GM19455 (cell line): ENCODE data around the gene MPRIP.

Experiments used
- ATAC-seq: cut with Tn5 transposase; IDR thresholded peaks from one replicate; pipeline ENCODE4 v1.9.1; 2021; ENCODE audit not compliant: unreplicated experiment

The MPRIP gene

GRCh38 chr17:17203173-17203730, 161.0 kb downstream of the MPRIP start:
- no peak for ATAC-seq

- ATAC-seq, result no peak
Measured at GRCh38 chr17:17204041-17204591, 161.9 kb downstream of the MPRIP start.

GRCh38 chr17:17204635-17205231, 162.5 kb downstream of the MPRIP start:
- ATAC-seq, result no peak

- peak; percentile 50 for ATAC-seq
Measured at GRCh38 chr17:17205368-17206123, 163.3 kb downstream of the MPRIP start.

GRCh38 chr17:17206124-17206912, 164.1 kb downstream of the MPRIP start, which contains the start of gene PLD6:
Gene PLD6, minus strand, starts transcription at chr17:17206333. Its CDS starts 47 bp downstream, at chr17:17206286.
- ATAC-seq, result peak; percentile 48

GRCh38 chr17:17206913-17207335, 164.7 kb downstream of the MPRIP start:
- ATAC-seq, result no peak

GRCh38 chr17:17207998-17208397, 165.7 kb downstream of the MPRIP start:
- ATAC-seq, result no peak

GRCh38 chr17:17213775-17214174, 171.5 kb downstream of the MPRIP start:
- no peak for ATAC-seq

- ATAC-seq, result no peak
Measured at GRCh38 chr17:17214646-17215436, 172.6 kb downstream of the MPRIP start.

- ATAC-seq, result no peak
Measured at GRCh38 chr17:17215575-17215974, 173.3 kb downstream of the MPRIP start.

GRCh38 chr17:17216236-17216635, 174.0 kb downstream of the MPRIP start:
- no peak for ATAC-seq

GRCh38 chr17:17216776-17217175, 174.5 kb downstream of the MPRIP start:
- no peak for ATAC-seq

- ATAC-seq, result no peak
Measured at GRCh38 chr17:17217995-17218394, 175.7 kb downstream of the MPRIP start.

- ATAC-seq, result no peak
Measured at GRCh38 chr17:17220529-17220928, 178.3 kb downstream of the MPRIP start.

- ATAC-seq, result no peak
Measured at GRCh38 chr17:17221329-17221728, 179.1 kb downstream of the MPRIP start.

- no peak for ATAC-seq
Measured at GRCh38 chr17:17223736-17224135, 181.5 kb downstream of the MPRIP start.

GRCh38 chr17:17224137-17224536, 181.9 kb downstream of the MPRIP start:
- ATAC-seq, result no peak

- no peak for ATAC-seq
Measured at GRCh38 chr17:17225901-17226300, 183.6 kb downstream of the MPRIP start.

- ATAC-seq, result no peak
Measured at GRCh38 chr17:17226451-17227265, 184.4 kb downstream of the MPRIP start.
